A673 (cell line): ENCODE results near the gene SEMA3A. TPM values are rescaled to one million over a fixed set of nuclear protein-coding genes. Genes with fewer than 3 reads are reported as not detected.
"Not testable (repeated sequence)": the region's sequence is repeated elsewhere in the genome, so short reads cannot be mapped to it uniquely, and the experiment has no call there.

Source experiments
- BruUV-seq: library from RNA; stranded (reverse); fragments of 400-500 nt; replicated peaks from 2 replicates; lab custom pipeline; 2021; lab: Mats Ljungman, UMichigan
- CTCF ChIA-PET: fragments of 300-600 bp; sonication (Branson Sonifier 250); formaldehyde crosslinking; loops from one replicate; lab custom pipeline; 2022; ENCODE audit warnings: antibody characterized with exemption; lab: Charles Lee
- POLR2A ChIA-PET: fragments of 300-600 bp; sonication (Branson Sonifier 250); formaldehyde crosslinking; loops from one replicate; lab custom pipeline; 2022; ENCODE audit warnings: antibody characterized with exemption; ENCODE audit not compliant: low non-redundant PET; lab: Charles Lee
- DNase-seq: peaks from one replicate; pipeline ENCODE4 v3.0.0-alpha.2; 2015; ENCODE audit warnings: low spot score
- H3K27ac ChIP-seq: fragments of 200-600 bp; sonication (generic); 2 replicates; pipeline ENCODE4 v1.5.1; 2016; ENCODE audit warnings: mixed run types, low read depth, mild to moderate bottlenecking, mixed read lengths, antibody characterized with exemption, low read length; ENCODE audit not compliant: poor library complexity, severe bottlenecking
- H3K27me3 ChIP-seq: fragments of 200-600 bp; sonication (generic); replicated peaks from 2 replicates; pipeline ENCODE4 v1.6.1; 2017; ENCODE audit warnings: mixed run types, low read depth, mild to moderate bottlenecking, mixed read lengths, antibody characterized with exemption, low read length; ENCODE audit not compliant: insufficient read depth, poor library complexity
- H3K36me3 ChIP-seq: fragments of 200-600 bp; sonication (generic); 2 replicates; pipeline ENCODE4 v1.6.1; 2016; ENCODE audit warnings: mixed run types, mild to moderate bottlenecking, mixed read lengths, antibody characterized with exemption, low read length; ENCODE audit not compliant: insufficient read depth, poor library complexity, severe bottlenecking
- H3K4me1 ChIP-seq: fragments of 200-600 bp; sonication (generic); 2 replicates; pipeline ENCODE4 v1.6.1; 2017; ENCODE audit warnings: mixed run types, mild to moderate bottlenecking, mixed read lengths, antibody characterized with exemption, low read length; ENCODE audit not compliant: insufficient read depth, poor library complexity, severe bottlenecking
- H3K4me3 ChIP-seq: fragments of 200-600 bp; sonication (generic); 2 replicates; pipeline ENCODE4 v1.5.1; 2016; ENCODE audit warnings: low read depth, mixed run types, mild to moderate bottlenecking, mixed read lengths, low read length; ENCODE audit not compliant: poor library complexity, severe bottlenecking
- H3K9me3 ChIP-seq: fragments of 200-600 bp; sonication (generic); 2 replicates; pipeline ENCODE4 v1.6.1; 2016; ENCODE audit warnings: mixed run types, low read depth, mild to moderate bottlenecking, mixed read lengths, antibody characterized with exemption, low read length; ENCODE audit not compliant: poor library complexity, severe bottlenecking
- EZH2 ChIP-seq: fragments of 200-600 bp; sonication (generic); IDR thresholded peaks from 2 replicates; pipeline ENCODE4 v1.6.1; 2017; ENCODE audit warnings: borderline replicate concordance, low read depth, mild to moderate bottlenecking, mixed read lengths, antibody characterized with exemption, low read length; ENCODE audit not compliant: poor library complexity, severe bottlenecking
- intact Hi-C: fragments of 100-400 bp; cut with micrococcal nuclease; formaldehyde crosslinking; loops from one replicate; pipeline ENCODE4 v1.10.0; 2022; ENCODE audit not compliant: unreplicated experiment
- total RNA-seq: library from RNA; stranded (reverse); gene quantifications from 2 replicates; pipeline ENCODE4 v1.2.3, GENCODE V29; 2021
- TF ChIP-seq, protein P1 (sequence below): fragments of 300-800, 200-600 bp; sonication (generic); conservative IDR thresholded peaks from 2 replicates; pipeline ENCODE4 v1.5.1; 2017; ENCODE audit warnings: low read depth, mild to moderate bottlenecking, antibody characterized with exemption, low read length, moderate library complexity, mixed read lengths

The SEMA3A gene
- total RNA-seq, 1 experiment from 2014 or later = 22.8 TPM

DNA sequence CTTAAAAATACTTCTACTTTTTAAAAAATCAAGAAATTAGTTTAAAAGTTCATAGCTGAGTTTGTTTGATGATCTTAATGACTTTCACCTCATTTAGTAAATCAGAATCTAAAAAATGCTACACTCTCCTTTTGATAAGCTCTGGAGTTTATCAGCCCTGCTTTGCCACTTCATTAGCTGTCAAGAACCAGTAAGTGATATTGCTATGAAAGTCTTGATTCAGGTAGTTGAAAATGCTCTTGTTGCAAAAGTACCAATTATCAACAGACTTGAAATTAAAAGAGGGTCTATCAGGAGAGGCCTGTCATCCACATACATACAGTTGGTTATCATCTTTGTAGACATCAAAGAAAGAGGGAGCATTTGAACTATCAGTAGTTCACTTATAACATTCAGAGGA is 41.6 kb downstream of the SEMA3A start:
- H3K4me1 ChIP-seq = peaks cover 44% of the 10 kb centered on the region
- ChIA-PET POLR2A (no interaction called here), CTCF (no interaction called here)
- H3K36me3 ChIP-seq = no peaks in the 10 kb centered on the region
- intact Hi-C loops = no loop called here
- no peaks in the 10 kb centered on the region for H3K9me3 ChIP-seq
- BruUV-seq = no TSS peak
- no peak for DNase-seq
- no peaks in the 10 kb centered on the region for H3K27me3 ChIP-seq
- no peak overlapping the region for H3K27ac ChIP-seq
- TF ChIP-seq EZH2 = no peak
- TF ChIP-seq, protein P1, sequence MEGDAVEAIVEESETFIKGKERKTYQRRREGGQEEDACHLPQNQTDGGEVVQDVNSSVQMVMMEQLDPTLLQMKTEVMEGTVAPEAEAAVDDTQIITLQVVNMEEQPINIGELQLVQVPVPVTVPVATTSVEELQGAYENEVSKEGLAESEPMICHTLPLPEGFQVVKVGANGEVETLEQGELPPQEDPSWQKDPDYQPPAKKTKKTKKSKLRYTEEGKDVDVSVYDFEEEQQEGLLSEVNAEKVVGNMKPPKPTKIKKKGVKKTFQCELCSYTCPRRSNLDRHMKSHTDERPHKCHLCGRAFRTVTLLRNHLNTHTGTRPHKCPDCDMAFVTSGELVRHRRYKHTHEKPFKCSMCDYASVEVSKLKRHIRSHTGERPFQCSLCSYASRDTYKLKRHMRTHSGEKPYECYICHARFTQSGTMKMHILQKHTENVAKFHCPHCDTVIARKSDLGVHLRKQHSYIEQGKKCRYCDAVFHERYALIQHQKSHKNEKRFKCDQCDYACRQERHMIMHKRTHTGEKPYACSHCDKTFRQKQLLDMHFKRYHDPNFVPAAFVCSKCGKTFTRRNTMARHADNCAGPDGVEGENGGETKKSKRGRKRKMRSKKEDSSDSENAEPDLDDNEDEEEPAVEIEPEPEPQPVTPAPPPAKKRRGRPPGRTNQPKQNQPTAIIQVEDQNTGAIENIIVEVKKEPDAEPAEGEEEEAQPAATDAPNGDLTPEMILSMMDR = no peak
- no peak overlapping the region for H3K4me3 ChIP-seq

DNA sequence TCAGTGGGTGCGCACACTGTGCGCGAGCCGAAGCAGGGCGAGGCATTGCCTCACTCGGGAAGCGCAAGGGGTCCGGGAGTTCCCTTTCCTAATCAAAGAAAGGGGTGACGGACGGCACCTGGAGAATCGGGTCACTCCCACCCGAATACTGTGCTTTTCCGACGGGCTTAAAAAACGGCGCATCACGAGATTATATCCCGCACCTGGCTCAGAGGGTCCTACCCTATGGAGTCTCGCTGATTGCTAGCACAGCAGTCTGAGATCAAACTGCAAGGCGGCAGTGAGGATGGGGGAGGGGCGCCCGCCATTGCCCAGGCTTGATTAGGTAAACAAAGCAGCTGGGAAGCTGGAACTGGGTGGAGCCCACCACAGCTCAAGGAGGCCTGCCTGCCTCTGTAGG is 44.2 kb downstream of the SEMA3A start:
- BruUV-seq, DNase-seq, intact Hi-C loops, H3K36me3 ChIP-seq, H3K9me3 ChIP-seq, CTCF ChIA-PET, H3K27me3 ChIP-seq, H3K27ac ChIP-seq, H3K4me3 ChIP-seq, POLR2A ChIA-PET: not testable (repeated sequence)
- H3K4me1 ChIP-seq = peaks cover 43% of the 10 kb centered on the region

GRCh38 chr7:84149573-84149972 is 45.0 kb downstream of the SEMA3A start:
- BruUV-seq = no TSS peak
- TF ChIP-seq EZH2 = no peak
- TF ChIP-seq, protein P1 = no peak
- Histone ChIP-seq H3K4me1 (peaks cover 45% of the 10 kb centered on the region), H3K4me3 (no peak overlapping the region), H3K36me3 (no peaks in the 10 kb centered on the region), H3K27me3 (no peaks in the 10 kb centered on the region), H3K9me3 (no peaks in the 10 kb centered on the region), H3K27ac (no peak overlapping the region)
- DNase-seq = no peak
- ChIA-PET POLR2A (no interaction called here), CTCF (no interaction called here)
- intact Hi-C loops = no loop called here

DNA sequence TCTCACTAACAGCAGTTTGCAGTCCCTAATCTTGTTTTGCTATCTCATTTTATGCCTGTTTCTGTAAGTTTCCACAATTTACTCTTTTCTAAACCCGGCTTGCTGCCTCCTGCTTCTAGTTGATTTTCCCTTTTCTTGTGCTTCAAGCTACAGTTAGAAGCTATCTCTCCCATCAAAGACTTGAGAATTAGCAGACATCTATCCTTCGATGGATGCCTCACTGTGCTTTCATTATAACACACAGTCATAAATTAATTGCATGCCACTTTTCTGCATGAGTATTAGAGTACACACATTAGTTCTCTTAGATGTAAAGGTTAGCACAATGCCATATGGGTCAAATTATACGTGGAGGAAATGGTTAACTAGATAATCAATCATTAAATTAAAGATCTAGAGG is 48.7 kb downstream of the SEMA3A start:
- H3K36me3 ChIP-seq = no peaks in the 10 kb centered on the region
- peak overlapping the region; percentile 9 for H3K4me3 ChIP-seq
- no peaks in the 10 kb centered on the region for H3K27me3 ChIP-seq
- POLR2A ChIA-PET = interaction anchor here (0.6 kb wide), 1 partner anchor 9 kb away, joined by 3 read pairs; no protein-coding TSS in a partner anchor
- peaks cover 61% of the 10 kb centered on the region for H3K4me1 ChIP-seq
- CTCF ChIA-PET = no interaction called here
- DNase-seq = peak; percentile 52
- no peaks in the 10 kb centered on the region for H3K9me3 ChIP-seq
- intact Hi-C loops = no loop called here
- TF ChIP-seq EZH2 = no peak
- TF ChIP-seq, protein P1 = no peak
- BruUV-seq = no TSS peak
- peak overlapping the region; percentile 76 for H3K27ac ChIP-seq
